HG02885 (cell line): Measurements from ENCODE around the gene CCDC32.
"Not testable (repeated sequence)": the region's sequence is repeated elsewhere in the genome, so short reads cannot be mapped to it uniquely, and the experiment has no call there.

ENCODE experiments used
- ATAC-seq: cut with Tn5 transposase; IDR thresholded peaks from one replicate; pipeline ENCODE4 v1.9.1; 2021; ENCODE audit warnings: mild to moderate bottlenecking; ENCODE audit not compliant: unreplicated experiment, poor library complexity

CCDC32 gene

GRCh38 chr15:40564591-40565332, at the start of gene CCDC32:
Gene CCDC32, minus strand, starts transcription at chr15:40565042. Its CDS starts 2,027 bp downstream, at chr15:40563015.
- peak; percentile 96 for ATAC-seq

DNA sequence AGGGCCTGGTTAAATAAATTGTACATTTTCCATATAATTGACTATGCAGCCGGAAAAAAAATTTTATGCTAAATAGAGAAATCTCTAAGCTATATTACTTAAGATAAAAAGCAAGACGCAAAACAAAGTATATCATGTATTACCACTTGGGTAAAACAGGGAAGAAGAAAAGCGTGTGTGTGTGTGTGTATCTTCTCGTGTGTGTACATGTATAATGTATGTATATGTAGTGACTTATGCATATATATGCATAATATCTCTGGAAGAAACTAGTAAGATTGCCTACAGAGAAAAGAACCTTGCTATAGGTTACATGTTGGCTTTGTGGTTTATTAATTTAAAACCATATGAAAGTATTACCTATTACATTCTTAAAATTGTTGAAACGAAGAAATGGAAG, 48.2 kb upstream of the CCDC32 start:
- ATAC-seq = no peak

DNA sequence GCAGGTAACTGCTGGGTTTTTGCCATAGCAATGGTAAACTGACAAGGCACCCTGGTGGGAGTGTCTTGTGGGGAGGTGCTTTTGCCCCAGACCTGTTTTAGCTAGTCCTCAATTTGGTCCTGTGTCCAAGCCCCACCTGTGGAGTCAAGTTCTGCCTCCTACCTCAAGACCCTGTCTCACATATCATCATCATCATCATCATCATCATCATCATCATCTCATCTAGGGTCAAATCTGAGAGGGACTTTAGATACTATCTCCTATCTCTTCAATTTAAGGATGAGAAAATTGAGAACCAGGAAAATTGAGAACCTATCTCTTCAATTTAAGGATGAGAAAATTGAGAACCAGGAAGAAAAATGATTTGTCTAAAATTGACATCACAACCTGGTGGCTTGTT, 39.1 kb upstream of the CCDC32 start:
- no peak for ATAC-seq

DNA sequence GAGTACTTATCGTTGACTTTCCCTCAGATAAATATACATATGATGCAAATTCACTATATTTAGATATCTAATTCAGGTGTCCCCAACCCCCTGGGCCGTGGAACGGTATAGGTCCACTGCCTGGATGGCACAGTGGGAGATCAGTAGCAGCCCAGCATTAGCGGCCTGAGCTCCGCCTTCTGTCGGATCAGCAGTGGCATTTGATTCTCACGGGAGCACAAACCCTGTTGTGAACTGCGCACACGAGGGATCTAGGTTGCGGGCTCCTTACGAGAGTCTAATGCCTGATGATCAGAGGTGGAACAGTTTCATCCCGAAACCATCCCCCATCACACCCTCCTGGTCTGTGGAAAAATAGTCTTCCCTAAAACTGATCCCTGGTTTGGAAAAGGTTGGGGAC, 36.1 kb upstream of the CCDC32 start:
- no peak for ATAC-seq

DNA sequence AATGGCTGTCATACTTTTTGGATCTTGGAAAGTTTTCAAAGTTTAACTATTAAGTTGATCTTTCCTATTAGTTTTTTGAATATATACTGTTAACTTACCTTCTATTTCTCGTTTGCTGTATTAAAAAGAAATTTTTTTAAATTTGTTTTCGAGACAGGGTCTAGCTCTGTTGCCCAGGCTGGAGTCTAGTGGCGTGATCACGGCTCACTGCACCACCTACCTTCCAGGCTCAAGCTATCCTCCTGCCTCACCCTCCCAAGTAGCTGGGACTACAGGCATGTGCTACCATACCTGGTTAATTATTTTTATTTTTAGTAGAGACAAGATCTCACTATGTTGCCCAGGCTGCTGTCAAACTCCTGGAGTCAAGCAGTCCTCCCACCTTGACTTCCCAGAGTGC, 33.8 kb upstream of the CCDC32 start:
- no peak for ATAC-seq

- no peak for ATAC-seq
These were observed 33.3 kb upstream of the CCDC32 start for GRCh38 chr15:40598126-40598525.

- ATAC-seq = no peak
These were observed 32.2 kb upstream of the CCDC32 start for GRCh38 chr15:40597024-40597423.

- no peak for ATAC-seq
These were observed 30.9 kb upstream of the CCDC32 start for GRCh38 chr15:40595773-40596172.

DNA sequence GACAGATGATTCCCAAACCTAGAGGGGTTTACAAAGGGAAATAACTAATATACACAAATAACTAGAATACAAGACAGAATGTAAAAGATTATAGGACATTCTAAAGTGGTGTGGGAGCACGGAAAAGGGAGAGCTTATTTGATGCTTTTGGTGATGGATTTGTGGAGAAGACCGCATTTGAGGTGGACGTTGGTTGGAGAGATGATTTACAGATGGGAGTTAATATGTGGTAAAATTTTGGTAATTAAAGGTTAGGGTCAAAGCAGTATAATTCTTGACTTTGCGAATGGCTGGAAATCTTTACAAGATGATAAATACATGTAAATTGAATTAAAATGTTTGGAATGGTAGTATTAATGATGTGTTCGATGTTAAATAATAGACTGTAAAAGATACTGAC, 30.4 kb upstream of the CCDC32 start:
- no peak for ATAC-seq

- peak; percentile 49 for ATAC-seq
These were observed 29.6 kb upstream of the CCDC32 start for GRCh38 chr15:40594429-40594836.

GRCh38 chr15:40593588-40594428, 29.0 kb upstream of the CCDC32 start, which contains the start of gene KNL1:
Gene KNL1, plus strand, starts transcription at chr15:40594249. Its CDS starts 8,683 bp downstream, at chr15:40602932.
- peak; percentile 70 for ATAC-seq

DNA sequence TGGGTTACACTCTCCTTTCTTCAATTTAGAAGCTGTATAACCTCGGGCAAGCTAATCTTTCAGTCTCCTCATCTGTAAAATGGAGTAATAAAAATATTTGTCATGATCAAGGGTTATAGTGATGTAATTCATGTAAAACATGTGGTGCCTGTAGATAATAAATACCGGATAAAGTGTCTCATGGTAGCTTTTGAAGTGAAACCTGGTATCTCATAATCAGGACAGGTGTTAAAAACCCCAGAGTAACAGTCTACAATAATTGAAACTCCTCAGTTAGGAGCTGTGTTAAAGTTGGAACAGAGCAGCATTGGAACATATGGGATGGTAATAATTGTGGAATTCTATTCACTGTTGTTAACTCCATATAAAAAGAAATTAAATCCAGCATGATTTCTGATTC, 28.3 kb upstream of the CCDC32 start:
- ATAC-seq = no peak

GRCh38 chr15:40591389-40591788, 26.5 kb upstream of the CCDC32 start:
- ATAC-seq = no peak

DNA sequence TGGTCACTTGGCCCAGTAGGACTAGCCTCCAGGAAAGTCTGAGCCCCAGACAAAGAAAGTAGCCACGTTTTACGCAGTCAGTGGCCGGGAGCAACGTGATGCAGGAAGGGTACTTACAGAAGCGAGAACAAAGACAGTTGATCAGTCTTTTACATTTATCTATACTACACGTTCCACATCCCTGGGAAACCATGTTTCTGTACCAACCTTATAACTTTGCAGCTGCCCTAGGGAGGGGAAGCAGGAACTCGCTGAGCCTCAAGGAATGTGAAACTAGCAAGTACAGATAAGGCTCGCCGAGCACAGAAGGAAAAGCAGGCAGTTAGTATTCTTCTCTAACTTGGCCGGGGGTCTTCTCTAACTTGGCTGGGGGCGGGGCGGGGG, 25.8 kb upstream of the CCDC32 start:
- ATAC-seq = no peak

GRCh38 chr15:40584191-40584590, 19.3 kb upstream of the CCDC32 start:
- ATAC-seq = no peak

DNA sequence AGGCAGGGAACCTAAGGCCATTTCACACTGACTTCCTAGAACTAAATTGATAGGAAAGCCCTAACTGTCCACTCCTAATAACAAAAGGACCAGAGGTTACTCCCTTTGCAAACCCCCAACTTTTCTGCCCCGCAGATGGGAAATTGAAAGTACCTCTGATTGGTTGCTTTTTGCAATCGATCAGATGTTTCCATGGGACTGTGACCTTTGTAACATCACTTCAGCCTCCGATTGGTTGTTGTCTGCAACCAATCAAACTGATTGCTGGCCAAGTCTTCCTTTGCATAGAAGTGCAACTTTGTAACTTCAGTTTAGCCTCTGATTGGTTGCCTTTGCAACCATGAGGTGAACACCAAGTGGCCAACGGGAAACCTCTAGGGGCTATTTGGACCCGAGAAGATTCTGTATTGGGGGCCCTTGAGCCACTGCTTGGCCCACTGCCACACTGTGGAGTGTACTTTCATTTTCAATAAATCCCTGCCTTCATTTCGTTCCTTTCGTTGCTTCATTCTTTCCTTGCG, 17.9 kb upstream of the CCDC32 start:
- ATAC-seq = no peak

- ATAC-seq = not testable (repeated sequence)
These were observed 17.0 kb upstream of the CCDC32 start for GRCh38 chr15:40581796-40582195.

GRCh38 chr15:40578892-40579291, 14.1 kb upstream of the CCDC32 start:
- ATAC-seq = no peak

- ATAC-seq = not testable (repeated sequence)
These were observed 12.1 kb upstream of the CCDC32 start for GRCh38 chr15:40576914-40577313.

GRCh38 chr15:40575113-40575512, 10.3 kb upstream of the CCDC32 start:
- ATAC-seq = no peak
